ENCODE measurements around the gene CLTRN.
"Not testable (repeated sequence)": the region's sequence is repeated elsewhere in the genome, so short reads cannot be mapped to it uniquely, and the experiment has no call there.

The CLTRN gene

GRCh38 chrX:15654804-15655203 is 9.8 kb downstream of the CLTRN start:
- H3K9me3 ChIP-seq (ENCODE audit: control insufficient read depth in 2 of 2, low read length in 2 of 2); H3K4me1 ChIP-seq (ENCODE audit: control insufficient read depth in 2 of 2, insufficient read depth in 2 of 2, low read length in 2 of 2); H3K27ac ChIP-seq (ENCODE audit: low read depth in 2 of 2, low read length in 2 of 2); H3K9ac ChIP-seq (ENCODE audit: low read depth in 1 of 2, low read length in 2 of 2); H3K4me3 ChIP-seq (ENCODE audit: low read length in 2 of 2); H3K36me3 ChIP-seq (ENCODE audit: control insufficient read depth in 2 of 2, insufficient read depth in 2 of 2, low read length in 2 of 2): not testable (repeated sequence)
- peaks cover 18 to 20% of the 10 kb centered on the region in 2 donors for H3K27me3 ChIP-seq (ENCODE audit: control insufficient read depth in 2 of 2, insufficient read depth in 2 of 2, low read length in 2 of 2)

- H3K9ac ChIP-seq (ENCODE audit: low read depth in 1 of 2, low read length in 2 of 2) = no peak overlapping the region
- no peaks in the 10 kb centered on the region for H3K36me3 ChIP-seq (ENCODE audit: control insufficient read depth in 2 of 2, insufficient read depth in 2 of 2, low read length in 2 of 2)
- no peak overlapping the region for H3K27ac ChIP-seq (ENCODE audit: low read depth in 2 of 2, low read length in 2 of 2)
- H3K4me1 ChIP-seq (ENCODE audit: control insufficient read depth in 2 of 2, insufficient read depth in 2 of 2, low read length in 2 of 2) = no peaks in the 10 kb centered on the region
- H3K9me3 ChIP-seq (ENCODE audit: control insufficient read depth in 2 of 2, low read length in 2 of 2) = no peaks in the 10 kb centered on the region
- H3K4me3 ChIP-seq (ENCODE audit: low read length in 2 of 2) = no peak overlapping the region
- H3K27me3 ChIP-seq (ENCODE audit: control insufficient read depth in 2 of 2, insufficient read depth in 2 of 2, low read length in 2 of 2) = peaks cover 13 to 16% of the 10 kb centered on the region in 2 donors
Observed at GRCh38 chrX:15653961-15654360, 10.6 kb downstream of the CLTRN start.

GRCh38 chrX:15647510-15647909 is 17.1 kb downstream of the CLTRN start:
- not testable (repeated sequence) for H3K9me3 ChIP-seq (ENCODE audit: control insufficient read depth in 2 of 2, low read length in 2 of 2); H3K27me3 ChIP-seq (ENCODE audit: control insufficient read depth in 2 of 2, insufficient read depth in 2 of 2, low read length in 2 of 2); H3K4me1 ChIP-seq (ENCODE audit: control insufficient read depth in 2 of 2, insufficient read depth in 2 of 2, low read length in 2 of 2); H3K27ac ChIP-seq (ENCODE audit: low read depth in 2 of 2, low read length in 2 of 2); H3K36me3 ChIP-seq (ENCODE audit: control insufficient read depth in 2 of 2, insufficient read depth in 2 of 2, low read length in 2 of 2); H3K4me3 ChIP-seq (ENCODE audit: low read length in 2 of 2); H3K9ac ChIP-seq (ENCODE audit: low read depth in 1 of 2, low read length in 2 of 2)

- Histone ChIP-seq H3K4me3 (ENCODE audit: low read length in 2 of 2) (no peak overlapping the region), H3K9me3 (ENCODE audit: control insufficient read depth in 2 of 2, low read length in 2 of 2) (no peaks in the 10 kb centered on the region), H3K27ac (ENCODE audit: low read depth in 2 of 2, low read length in 2 of 2) (no peak overlapping the region), H3K27me3 (ENCODE audit: control insufficient read depth in 2 of 2, insufficient read depth in 2 of 2, low read length in 2 of 2) (peaks cover 3 to 8% of the 10 kb centered on the region in 2 donors), H3K36me3 (ENCODE audit: control insufficient read depth in 2 of 2, insufficient read depth in 2 of 2, low read length in 2 of 2) (no peaks in the 10 kb centered on the region), H3K4me1 (ENCODE audit: control insufficient read depth in 2 of 2, insufficient read depth in 2 of 2, low read length in 2 of 2) (no peaks in the 10 kb centered on the region), H3K9ac (ENCODE audit: low read depth in 1 of 2, low read length in 2 of 2) (no peak overlapping the region)
Observed at GRCh38 chrX:15646543-15646942, 18.1 kb downstream of the CLTRN start.

- Histone ChIP-seq H3K9me3 (ENCODE audit: control insufficient read depth in 2 of 2, low read length in 2 of 2) (no peaks in the 10 kb centered on the region), H3K27me3 (ENCODE audit: control insufficient read depth in 2 of 2, insufficient read depth in 2 of 2, low read length in 2 of 2) (peaks cover 3 to 9% of the 10 kb centered on the region in 2 donors), H3K4me1 (ENCODE audit: control insufficient read depth in 2 of 2, insufficient read depth in 2 of 2, low read length in 2 of 2) (no peaks in the 10 kb centered on the region), H3K9ac (ENCODE audit: low read depth in 1 of 2, low read length in 2 of 2) (no peak overlapping the region), H3K27ac (ENCODE audit: low read depth in 2 of 2, low read length in 2 of 2) (no peak overlapping the region), H3K4me3 (ENCODE audit: low read length in 2 of 2) (no peak overlapping the region), H3K36me3 (ENCODE audit: control insufficient read depth in 2 of 2, insufficient read depth in 2 of 2, low read length in 2 of 2) (no peaks in the 10 kb centered on the region)
Observed at GRCh38 chrX:15646031-15646430, 18.6 kb downstream of the CLTRN start.

- Histone ChIP-seq H3K9me3 (ENCODE audit: control insufficient read depth in 2 of 2, low read length in 2 of 2) (no peaks in the 10 kb centered on the region), H3K27me3 (ENCODE audit: control insufficient read depth in 2 of 2, insufficient read depth in 2 of 2, low read length in 2 of 2) (peaks cover 3 to 9% of the 10 kb centered on the region in 2 donors), H3K27ac (ENCODE audit: low read depth in 2 of 2, low read length in 2 of 2) (no peak overlapping the region), H3K4me1 (ENCODE audit: control insufficient read depth in 2 of 2, insufficient read depth in 2 of 2, low read length in 2 of 2) (no peaks in the 10 kb centered on the region), H3K36me3 (ENCODE audit: control insufficient read depth in 2 of 2, insufficient read depth in 2 of 2, low read length in 2 of 2) (no peaks in the 10 kb centered on the region), H3K9ac (ENCODE audit: low read depth in 1 of 2, low read length in 2 of 2) (no peak overlapping the region), H3K4me3 (ENCODE audit: low read length in 2 of 2) (no peak overlapping the region)
Observed at GRCh38 chrX:15645266-15645665, 19.3 kb downstream of the CLTRN start.

GRCh38 chrX:15644560-15644872 is 20.1 kb downstream of the CLTRN start:
- H3K27ac ChIP-seq (ENCODE audit: low read depth in 2 of 2, low read length in 2 of 2) = no peak overlapping the region
- H3K4me3 ChIP-seq (ENCODE audit: low read length in 2 of 2) = no peak overlapping the region
- H3K9me3 ChIP-seq (ENCODE audit: control insufficient read depth in 2 of 2, low read length in 2 of 2) = no peaks in the 10 kb centered on the region
- H3K4me1 ChIP-seq (ENCODE audit: control insufficient read depth in 2 of 2, insufficient read depth in 2 of 2, low read length in 2 of 2) = no peaks in the 10 kb centered on the region
- H3K36me3 ChIP-seq (ENCODE audit: control insufficient read depth in 2 of 2, insufficient read depth in 2 of 2, low read length in 2 of 2) = no peaks in the 10 kb centered on the region
- peaks cover 3 to 9% of the 10 kb centered on the region in 2 donors for H3K27me3 ChIP-seq (ENCODE audit: control insufficient read depth in 2 of 2, insufficient read depth in 2 of 2, low read length in 2 of 2)
- H3K9ac ChIP-seq (ENCODE audit: low read depth in 1 of 2, low read length in 2 of 2) = no peak overlapping the region

- H3K27me3 ChIP-seq (ENCODE audit: control insufficient read depth in 2 of 2, insufficient read depth in 2 of 2, low read length in 2 of 2) = peaks cover 3 to 11% of the 10 kb centered on the region in 2 donors
- H3K4me3 ChIP-seq (ENCODE audit: low read length in 2 of 2) = no peak overlapping the region
- no peaks in the 10 kb centered on the region for H3K9me3 ChIP-seq (ENCODE audit: control insufficient read depth in 2 of 2, low read length in 2 of 2)
- H3K27ac ChIP-seq (ENCODE audit: low read depth in 2 of 2, low read length in 2 of 2) = no peak overlapping the region
- no peaks in the 10 kb centered on the region for H3K36me3 ChIP-seq (ENCODE audit: control insufficient read depth in 2 of 2, insufficient read depth in 2 of 2, low read length in 2 of 2)
- no peaks in the 10 kb centered on the region for H3K4me1 ChIP-seq (ENCODE audit: control insufficient read depth in 2 of 2, insufficient read depth in 2 of 2, low read length in 2 of 2)
- no peak overlapping the region for H3K9ac ChIP-seq (ENCODE audit: low read depth in 1 of 2, low read length in 2 of 2)
Observed at GRCh38 chrX:15643786-15644559, 20.6 kb downstream of the CLTRN start.

GRCh38 chrX:15631637-15632036 is 33.0 kb downstream of the CLTRN start:
- H3K36me3 ChIP-seq (ENCODE audit: control insufficient read depth in 2 of 2, insufficient read depth in 2 of 2, low read length in 2 of 2) = no peaks in the 10 kb centered on the region
- H3K27me3 ChIP-seq (ENCODE audit: control insufficient read depth in 2 of 2, insufficient read depth in 2 of 2, low read length in 2 of 2) = peaks cover 3 to 4% of the 10 kb centered on the region in 2 donors
- H3K9me3 ChIP-seq (ENCODE audit: control insufficient read depth in 2 of 2, low read length in 2 of 2) = no peaks in the 10 kb centered on the region
- no peaks in the 10 kb centered on the region for H3K4me1 ChIP-seq (ENCODE audit: control insufficient read depth in 2 of 2, insufficient read depth in 2 of 2, low read length in 2 of 2)
- no peak overlapping the region for H3K4me3 ChIP-seq (ENCODE audit: low read length in 2 of 2)
- no peak overlapping the region for H3K9ac ChIP-seq (ENCODE audit: low read depth in 1 of 2, low read length in 2 of 2)
- H3K27ac ChIP-seq (ENCODE audit: low read depth in 2 of 2, low read length in 2 of 2) = no peak overlapping the region

- H3K27ac ChIP-seq (ENCODE audit: low read depth in 2 of 2, low read length in 2 of 2) = no peak overlapping the region
- peaks cover 0 to 10% of the 10 kb centered on the region in 2 donors for H3K27me3 ChIP-seq (ENCODE audit: control insufficient read depth in 2 of 2, insufficient read depth in 2 of 2, low read length in 2 of 2)
- H3K4me1 ChIP-seq (ENCODE audit: control insufficient read depth in 2 of 2, insufficient read depth in 2 of 2, low read length in 2 of 2) = no peaks in the 10 kb centered on the region
- H3K4me3 ChIP-seq (ENCODE audit: low read length in 2 of 2) = no peak overlapping the region
- no peaks in the 10 kb centered on the region for H3K36me3 ChIP-seq (ENCODE audit: control insufficient read depth in 2 of 2, insufficient read depth in 2 of 2, low read length in 2 of 2)
- no peak overlapping the region for H3K9ac ChIP-seq (ENCODE audit: low read depth in 1 of 2, low read length in 2 of 2)
- no peaks in the 10 kb centered on the region for H3K9me3 ChIP-seq (ENCODE audit: control insufficient read depth in 2 of 2, low read length in 2 of 2)
Observed at GRCh38 chrX:15623054-15623453, 41.6 kb downstream of the CLTRN start.

Measured in mucosa of rectum (tissue), 2 donors.